GM19468 (cell line): ENCODE measurements around the gene STARD4.

Experiments
- ATAC-seq: cut with Tn5 transposase; IDR thresholded peaks from one replicate; pipeline ENCODE4 v1.9.1; 2021; ENCODE audit warnings: mild to moderate bottlenecking, moderate library complexity, moderate number of reproducible peaks; ENCODE audit not compliant: unreplicated experiment; ENCODE audit errors: extremely low read depth

STARD4 gene, protein sequence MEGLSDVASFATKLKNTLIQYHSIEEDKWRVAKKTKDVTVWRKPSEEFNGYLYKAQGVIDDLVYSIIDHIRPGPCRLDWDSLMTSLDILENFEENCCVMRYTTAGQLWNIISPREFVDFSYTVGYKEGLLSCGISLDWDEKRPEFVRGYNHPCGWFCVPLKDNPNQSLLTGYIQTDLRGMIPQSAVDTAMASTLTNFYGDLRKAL

DNA sequence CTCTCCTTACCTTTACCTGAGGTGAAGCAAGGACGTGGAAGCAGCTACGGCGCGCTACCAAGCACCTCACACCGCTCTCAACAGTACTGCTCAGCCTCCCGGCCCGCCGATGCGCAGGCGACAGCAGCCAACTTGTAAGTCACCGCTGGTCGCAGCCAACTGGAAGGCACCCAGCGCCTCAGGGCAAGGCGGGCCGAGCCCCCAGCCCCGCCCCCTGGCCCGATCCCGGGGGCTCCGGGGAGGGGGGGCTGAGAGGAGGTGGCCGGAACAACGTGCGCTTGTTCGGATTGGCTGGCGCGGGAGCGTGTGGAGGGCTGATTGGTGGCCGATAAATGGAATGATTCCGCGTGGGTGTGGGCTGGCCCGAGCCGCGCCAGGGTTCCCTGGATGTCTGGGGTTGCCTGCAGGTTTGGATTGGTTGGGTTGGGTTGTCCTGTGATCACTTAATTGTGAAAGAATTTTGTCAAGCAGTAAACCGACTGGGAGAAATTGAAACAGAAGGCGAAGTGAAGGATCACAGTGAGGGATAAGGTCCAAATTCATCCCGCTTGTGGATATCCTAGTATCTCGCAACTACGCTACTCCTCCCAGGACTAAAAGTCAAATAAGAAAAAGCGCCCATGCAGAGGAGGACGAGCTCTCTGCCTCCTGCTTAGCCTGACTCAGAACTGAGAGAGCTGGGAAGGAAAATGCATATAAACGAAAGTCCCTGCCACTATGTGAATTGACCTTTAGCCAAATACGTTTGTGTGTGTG lies at the start of gene STARD4:
Gene STARD4 (minus strand): TSS at position 161 of the 756 bp plus-strand sequence. CDS start 5,102 bp downstream, outside the sequence.
- ATAC-seq: peak; percentile 92

DNA sequence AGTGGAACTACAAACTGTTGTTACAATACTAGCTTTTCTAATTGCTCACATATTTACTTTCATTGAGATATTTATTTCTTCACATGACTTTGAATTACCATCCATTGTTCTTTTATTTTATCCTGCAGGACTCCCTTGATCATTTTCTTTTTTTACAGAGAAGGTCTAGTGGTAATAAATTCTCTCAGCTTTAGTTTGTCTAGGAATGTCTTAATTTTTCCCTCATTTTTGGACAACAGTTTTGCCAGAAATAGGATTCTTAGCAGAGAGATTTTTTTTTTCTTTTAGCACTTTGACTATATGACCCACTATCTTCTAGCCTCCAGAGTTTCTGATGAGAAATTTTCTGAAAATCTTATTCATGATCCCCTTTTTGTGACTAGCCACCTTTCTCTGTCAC lies 47.3 kb upstream of the STARD4 start:
- no peak for ATAC-seq

DNA sequence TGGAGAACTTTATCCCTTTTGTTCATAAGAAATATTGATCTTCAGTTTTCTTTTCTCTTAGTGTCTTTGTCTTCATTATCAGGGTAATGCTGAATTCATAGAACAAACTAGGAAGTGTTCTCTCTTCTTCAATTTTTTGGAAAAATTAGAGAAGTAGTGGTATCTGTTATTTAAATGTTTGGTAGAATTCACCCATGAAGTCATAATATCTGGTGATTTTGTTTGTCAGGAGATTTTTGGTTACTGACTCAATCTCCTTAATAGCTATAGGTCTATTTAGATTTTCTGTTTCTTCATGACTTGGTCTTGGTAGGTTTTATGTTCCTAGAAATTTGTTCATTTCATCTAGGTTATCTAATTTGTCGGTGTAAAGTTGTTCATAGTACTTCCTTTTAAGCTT lies 45.4 kb upstream of the STARD4 start:
- ATAC-seq: no peak

DNA sequence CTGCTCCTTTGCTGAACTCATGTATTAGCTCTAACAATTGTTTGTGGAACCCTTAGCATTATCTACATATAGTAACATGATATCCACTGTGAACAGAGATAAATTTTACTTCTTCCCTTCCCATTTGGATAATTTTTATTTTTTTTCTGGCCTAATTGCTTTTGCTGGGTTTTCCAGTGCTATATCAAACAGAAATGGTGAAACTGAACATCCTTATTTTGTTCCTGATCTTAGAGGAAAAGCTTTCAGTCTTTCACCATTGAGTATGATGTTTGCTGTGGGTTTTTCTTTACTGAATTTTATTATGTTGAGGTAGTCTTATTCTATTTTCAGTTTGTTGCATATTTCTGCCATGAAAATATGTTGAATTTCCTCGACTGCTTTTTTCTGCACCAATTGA lies 44.8 kb upstream of the STARD4 start:
- ATAC-seq: no peak

DNA sequence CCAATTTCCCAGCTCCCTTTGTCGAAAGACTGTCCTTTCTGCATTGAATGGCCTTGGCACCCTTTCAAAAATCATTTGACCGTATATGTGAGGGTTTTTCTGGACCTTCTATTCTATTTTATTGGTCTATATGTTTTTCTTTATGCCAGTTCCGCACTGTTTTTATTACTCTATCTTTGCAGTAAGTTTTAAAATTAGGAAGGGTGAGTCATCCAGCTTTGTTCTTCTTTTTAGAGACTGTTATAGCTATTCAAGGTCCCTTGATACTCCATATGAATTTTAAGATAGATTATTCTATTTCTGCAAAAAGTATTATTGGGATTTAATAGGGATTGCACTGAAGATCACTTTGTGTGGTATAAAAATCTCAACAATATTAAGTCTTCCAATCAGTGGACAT lies 44.2 kb upstream of the STARD4 start:
- ATAC-seq: no peak

DNA sequence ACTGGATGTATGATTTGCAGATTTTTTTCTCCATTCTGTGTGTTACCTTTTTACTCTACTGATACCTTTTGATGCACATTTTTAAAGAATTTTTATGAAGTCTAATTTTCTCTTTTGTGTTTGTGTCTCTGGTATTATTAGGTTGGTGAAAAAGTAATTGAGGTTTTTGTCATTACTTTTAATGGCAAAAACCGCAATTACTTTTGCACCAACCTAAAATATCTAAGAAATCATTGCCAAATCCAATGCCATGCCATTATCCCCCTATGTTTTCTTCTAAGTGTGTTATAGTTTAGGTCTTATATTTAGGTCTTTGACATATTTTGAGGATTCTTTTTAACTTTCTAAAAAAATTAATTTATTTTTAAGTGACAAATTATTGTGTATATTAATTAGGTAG lies 43.4 kb upstream of the STARD4 start:
- ATAC-seq: no peak

DNA sequence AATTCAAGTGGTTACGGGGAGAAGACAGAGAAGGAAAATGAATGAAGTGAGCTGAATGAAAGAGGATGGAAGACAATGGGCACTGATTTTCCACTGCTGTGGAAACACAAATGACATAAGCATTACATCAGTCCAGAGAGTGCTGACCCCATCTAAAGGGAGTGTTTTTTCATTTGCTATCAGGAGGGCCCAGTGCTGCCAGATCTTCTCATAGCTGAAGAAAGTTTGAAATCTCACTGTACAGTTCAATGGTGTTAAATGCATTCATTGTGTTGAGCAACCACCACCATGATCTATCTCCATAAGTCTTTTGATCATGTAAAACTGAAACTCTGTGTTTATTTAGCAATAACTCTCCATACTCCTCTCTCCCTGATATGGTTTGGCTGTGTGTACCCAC lies 41.5 kb upstream of the STARD4 start:
- no peak for ATAC-seq

DNA sequence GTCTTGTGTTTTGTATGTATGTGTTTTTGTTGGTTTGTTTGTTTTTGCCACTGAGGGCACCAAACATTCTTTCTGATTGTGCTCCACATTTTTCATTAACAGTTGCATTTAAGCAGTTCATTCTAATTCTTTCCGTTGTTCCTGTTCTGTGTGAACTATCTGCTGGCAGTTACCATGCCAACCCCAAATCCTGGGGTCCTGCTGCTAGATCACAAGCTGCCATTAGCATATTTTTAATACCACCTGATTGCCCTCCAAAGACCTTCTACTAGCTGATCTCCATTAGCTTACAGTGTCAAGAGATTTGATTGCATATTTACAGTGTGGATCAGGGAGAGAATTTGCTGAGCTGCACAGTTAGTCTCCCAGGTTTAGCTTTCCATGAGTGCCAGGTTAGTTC lies 40.6 kb upstream of the STARD4 start:
- no peak for ATAC-seq

DNA sequence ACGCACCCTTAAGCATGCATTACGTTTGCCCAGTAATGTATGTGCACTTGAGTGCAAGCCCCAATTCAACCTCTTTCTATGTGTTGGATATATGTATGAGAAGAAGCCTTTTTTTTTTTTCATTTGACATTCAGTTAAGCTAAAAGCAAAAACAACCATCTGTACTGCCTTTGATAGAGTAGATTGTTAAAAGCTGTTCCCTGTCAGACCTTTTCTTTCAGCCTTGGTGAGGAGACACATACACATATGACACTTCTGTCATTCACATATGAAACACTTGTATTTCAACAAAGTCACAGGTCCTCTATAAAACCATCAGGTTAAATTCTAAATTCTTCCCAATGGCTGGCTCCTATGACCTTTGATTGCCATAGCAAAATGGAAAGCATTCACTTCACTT lies 40.2 kb upstream of the STARD4 start:
- ATAC-seq: no peak

DNA sequence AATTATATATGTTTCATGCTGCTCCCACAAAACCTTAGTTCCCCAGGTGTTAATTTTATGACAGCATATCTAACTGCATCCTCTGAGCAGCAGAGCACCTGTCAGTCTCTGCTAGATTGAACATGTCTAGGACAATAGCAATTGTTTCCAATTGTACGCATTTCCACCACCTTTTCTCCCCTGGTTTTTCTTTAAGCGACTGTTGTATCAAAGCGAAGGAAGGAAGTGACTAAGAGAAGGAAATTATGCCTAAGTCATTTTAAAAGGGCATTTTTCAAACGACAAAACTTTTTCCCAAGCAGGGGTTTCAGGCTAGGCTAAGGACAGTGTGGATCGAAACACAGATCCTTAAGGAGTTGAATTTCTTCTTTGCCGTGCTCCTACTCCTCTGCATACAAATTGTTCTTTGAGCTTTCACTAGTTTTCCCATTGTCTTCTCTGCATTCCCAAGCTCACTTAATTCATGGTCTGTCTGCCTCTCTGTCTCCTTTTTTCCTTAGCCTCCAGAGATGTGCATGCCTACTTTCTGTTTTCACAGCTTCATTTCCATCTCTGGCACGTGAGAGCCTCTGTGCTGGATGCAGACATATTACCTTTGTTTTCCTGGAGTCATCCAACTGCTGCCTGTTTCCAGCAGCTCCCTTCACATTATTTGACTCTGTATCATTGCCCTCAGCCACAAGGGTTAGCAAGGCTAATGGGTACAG lies 39.4 kb upstream of the STARD4 start:
- no peak for ATAC-seq

DNA sequence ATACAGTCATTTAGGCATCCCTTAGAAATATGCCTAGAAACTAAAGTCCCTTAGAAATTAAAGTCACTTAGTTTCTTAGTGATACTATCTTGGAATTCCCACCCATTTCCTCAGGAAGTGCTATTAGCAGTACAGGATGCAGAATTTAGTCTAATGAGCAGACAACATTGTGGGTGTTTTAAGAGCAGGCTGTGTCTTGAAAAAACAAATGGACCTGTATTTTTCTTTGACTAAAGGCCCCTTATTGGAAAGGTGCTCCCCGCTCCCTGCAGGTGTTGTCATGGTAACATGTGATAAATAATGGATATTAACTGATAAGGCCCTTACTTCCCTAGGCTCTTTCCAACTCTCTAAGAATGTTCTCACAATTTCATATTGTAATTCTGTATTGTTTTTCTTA lies 38.8 kb upstream of the STARD4 start:
- no peak for ATAC-seq

DNA sequence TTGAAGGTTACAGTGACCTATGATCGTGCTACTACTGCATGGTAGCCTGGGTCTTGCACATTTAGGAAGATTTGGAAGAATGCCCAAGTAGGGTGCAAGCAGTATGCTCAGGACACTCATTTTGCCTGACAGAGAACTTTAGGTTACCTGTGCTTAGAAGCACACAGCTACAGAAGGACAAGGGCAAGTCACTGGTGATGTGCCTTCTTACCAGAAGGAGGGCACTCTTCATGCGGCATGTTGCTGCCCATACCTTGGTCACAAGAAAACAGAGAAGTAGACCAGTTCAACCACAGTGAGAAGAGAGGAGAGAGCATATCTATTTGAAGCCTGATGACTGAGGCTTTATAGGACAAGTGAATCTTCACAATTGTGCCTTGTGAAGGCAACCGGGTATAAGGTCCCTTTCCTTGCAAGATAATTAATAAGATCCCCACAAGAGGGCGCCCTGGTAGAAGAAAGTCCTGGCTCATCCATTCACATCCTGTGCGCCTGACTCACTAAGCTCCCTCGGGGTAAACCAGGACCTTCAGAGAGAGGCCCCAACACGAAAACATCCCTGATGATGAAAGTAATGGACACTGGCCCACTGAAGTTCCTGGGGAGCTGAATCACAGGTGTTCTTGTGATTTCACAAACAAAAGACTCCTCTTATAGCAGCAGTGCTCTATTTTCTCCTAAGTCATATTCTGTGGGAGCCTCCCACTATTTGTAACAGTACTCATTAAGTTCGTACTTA lies 38.1 kb upstream of the STARD4 start:
- ATAC-seq: peak; percentile 76

DNA sequence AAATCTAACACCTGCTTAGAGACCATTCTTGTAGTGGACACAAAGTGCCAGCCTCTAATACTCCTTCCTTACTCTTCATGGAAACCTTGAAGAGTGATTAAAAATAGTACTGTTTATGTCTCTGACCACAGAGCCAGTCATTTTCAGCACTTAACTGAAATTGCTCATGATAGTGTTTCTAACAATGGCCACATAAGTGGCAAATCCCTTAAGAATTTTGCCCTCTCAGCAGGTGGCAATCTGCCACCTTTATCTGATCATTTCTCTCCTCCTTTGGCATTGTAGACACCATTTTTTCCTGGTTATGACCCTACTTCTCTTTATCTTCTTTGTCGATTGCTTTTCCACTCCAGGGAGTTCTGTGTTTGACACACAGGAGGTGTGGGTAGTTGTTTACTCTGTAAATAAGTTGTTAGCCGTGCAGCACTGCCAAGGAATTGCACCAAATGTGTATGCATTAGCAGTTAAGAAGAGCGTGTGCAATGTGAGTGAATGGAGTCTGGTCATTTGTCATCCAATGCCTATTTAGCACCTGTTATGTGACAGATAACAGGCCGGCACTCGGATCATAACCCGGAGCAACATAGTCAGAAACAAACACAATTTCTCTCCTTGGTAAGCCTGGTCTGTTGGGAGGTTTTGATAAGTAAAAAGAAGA lies 36.8 kb upstream of the STARD4 start:
- no peak for ATAC-seq

DNA sequence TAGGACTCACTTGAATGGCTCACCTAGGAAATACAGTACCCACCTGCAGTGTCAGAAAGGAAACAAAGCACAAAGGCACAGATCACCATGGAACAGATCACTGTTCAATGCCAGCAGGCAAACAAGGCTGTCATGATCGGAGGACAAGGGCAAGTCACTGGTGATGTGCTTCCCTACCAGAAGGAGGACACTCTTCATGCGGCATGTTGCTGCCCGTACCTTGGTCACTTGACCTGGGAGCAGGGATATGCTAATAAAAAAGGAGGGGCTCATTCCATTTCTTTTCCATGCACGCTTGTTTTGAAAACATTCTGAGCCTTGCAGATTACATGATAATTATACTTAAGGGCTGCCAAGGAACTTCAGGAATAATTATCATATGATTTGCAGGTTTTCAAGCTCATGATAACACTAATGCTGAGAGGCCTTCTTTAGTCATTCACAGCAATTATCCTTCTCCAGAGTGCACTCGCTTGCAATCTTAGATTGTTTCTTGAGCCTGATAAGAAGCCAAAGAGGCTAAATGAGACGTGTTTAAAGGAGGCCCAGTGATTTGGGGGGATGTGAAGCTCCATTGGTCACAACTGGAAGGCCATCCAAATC lies 36.1 kb upstream of the STARD4 start:
- ATAC-seq: no peak

DNA sequence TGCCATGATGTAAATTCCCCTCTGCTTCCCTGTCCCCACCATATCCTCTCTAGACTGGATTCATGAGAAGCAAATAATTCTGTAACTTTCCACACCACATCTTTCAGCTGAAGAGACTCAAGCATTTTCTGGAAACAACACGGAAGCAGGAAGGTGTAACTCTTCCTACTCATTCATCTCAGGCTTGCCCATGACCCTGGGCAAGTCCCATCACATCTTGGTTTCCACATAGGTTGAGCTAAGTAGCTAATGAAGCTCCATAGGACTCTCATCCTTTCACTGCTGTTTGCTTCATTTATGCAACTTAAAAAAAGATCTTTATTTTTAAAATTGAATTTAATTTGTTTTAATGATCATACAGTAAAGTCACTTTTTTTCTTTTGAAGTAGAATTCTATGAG lies 32.7 kb upstream of the STARD4 start:
- no peak for ATAC-seq

DNA sequence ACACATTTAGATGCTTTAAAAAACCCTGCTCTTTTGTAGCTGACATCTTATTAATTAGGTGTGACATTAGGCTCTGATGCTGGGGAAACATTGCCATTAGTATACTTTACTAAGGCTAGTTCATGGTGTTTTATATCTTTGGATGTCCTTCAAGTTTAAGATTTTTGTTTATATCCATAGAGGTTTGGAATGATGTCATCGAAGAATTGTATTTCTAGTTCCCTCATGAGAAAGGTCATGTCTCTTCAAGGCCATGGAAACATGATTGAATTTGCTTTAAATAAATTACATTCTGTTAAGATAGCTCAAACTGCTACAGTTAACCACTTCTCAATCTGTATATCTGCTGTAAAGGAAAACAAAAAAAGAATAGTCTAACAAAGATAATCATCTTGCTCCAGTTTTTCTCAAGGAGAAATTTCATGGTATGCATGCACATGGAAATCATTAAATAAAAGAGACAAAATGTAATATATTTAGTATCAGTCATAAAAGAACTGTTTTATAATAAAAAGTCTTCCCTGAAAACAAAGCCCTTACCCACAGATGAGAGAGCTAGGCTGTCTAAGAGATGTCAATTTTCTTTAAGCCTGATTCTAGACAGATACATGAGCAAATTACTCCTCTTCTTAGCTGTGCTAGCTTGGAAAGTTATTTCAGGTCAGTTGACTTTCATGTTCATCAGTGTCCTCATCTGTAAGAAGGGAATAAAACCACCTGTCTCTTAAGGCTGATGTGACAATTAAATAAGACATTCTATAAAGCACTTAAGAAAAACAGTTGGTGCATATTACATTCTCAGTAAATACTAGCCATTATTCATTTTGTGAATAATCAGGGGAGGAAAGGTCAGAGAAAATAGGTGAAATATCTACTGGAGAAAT lies 25.0 kb upstream of the STARD4 start:
- no peak for ATAC-seq

DNA sequence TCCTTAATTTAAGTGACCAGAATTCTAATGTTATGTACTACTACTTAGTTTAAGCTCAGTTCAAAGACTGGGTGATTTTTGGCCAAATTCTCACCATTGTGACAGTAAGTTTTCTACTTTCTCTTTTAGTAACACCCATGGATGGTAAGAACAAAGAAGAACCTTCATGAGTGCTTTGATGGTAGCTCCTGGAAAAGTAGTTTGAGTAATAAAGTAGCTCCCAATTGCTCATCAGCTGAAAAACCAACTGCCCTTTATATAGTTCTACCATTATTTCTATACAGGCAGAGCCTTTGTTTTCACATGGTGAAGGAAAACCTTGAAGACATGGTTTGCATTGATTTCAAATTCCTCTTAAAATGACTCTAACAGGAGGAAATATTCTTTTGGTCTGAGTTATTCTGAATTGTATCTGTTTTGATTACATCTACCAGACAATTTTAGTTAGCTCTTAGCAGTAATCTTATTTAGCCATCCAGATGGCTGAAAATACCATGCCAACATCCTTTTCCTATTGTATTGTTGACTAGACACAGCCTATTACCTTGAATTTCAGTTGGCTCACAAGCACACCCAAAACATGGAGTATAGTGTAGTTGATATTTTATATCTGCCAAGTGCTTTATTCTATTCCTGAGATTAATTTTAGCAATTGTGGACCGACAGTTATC lies 23.7 kb upstream of the STARD4 start:
- ATAC-seq: no peak

DNA sequence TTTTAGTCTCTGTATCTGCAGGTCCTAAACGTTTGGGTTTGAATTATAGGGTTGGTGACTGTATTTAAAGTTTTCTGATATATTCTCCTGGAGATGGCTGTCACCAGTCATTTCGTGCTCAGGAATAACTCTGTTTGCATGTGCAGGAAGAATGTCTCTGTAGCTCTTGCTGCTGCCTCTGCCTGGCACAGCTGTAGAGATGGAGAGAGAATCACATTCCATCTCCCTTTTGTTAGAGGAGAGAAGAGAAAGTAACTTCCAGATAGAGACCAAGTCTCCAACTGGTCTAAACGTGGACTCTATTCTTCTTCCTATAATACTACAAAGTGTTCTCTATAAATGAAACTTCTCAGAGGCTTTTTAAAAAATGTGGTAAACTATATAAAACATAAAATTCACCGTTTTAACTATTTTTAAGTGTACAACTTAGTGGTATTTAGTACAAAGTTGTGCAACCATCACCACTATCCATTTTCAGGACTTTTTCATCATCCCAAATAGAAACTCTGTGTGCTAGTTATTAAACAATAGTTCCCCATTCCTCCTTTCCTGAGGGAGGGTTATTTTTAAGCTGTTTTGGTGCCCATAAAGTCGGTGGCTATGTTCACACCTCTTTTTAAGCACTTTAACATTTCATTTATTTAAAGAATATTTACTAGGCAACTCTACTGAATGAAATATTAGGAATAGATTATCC lies 20.7 kb upstream of the STARD4 start:
- ATAC-seq: no peak
